H9 (cell line): Measurements from ENCODE around the gene TSPAN8. TPM values are rescaled to one million over a fixed set of nuclear protein-coding genes. Genes with fewer than 3 reads are reported as not detected.

Source experiments
- DNase-seq: peaks from one replicate; pipeline ENCODE4 v3.0.0-alpha.2; 2017
- H2AFZ ChIP-seq: one replicate; pipeline ENCODE4 v1.6.1; 2013; ENCODE audit warnings: mild to moderate bottlenecking, low read length, control low read depth, moderate library complexity
- H2AK5ac ChIP-seq: 2 replicates; pipeline ENCODE4 v1.6.1; 2013; ENCODE audit warnings: low read length, control low read depth, mixed read lengths; ENCODE audit not compliant: insufficient read length
- H2BK120ac ChIP-seq: one replicate; pipeline ENCODE4 v1.6.1; 2013; ENCODE audit warnings: low read depth, mild to moderate bottlenecking, low read length, control low read depth, inconsistent platforms; ENCODE audit not compliant: poor library complexity, severe bottlenecking
- H2BK12ac ChIP-seq: 2 replicates; pipeline ENCODE4 v1.6.1; 2013; ENCODE audit warnings: low read length, control low read depth, mixed read lengths, low read depth; ENCODE audit not compliant: insufficient read length
- H2BK15ac ChIP-seq: 2 replicates; pipeline ENCODE4 v1.6.1; 2013; ENCODE audit warnings: low read depth, low read length, control low read depth
- H2BK20ac ChIP-seq: one replicate; pipeline ENCODE4 v1.6.1; 2013; ENCODE audit warnings: low read depth, mild to moderate bottlenecking, low read length, control low read depth, inconsistent platforms; ENCODE audit not compliant: poor library complexity, severe bottlenecking
- H2BK5ac ChIP-seq: 2 replicates; pipeline ENCODE4 v1.6.1; 2013; ENCODE audit warnings: low read length, control low read depth, mixed read lengths; ENCODE audit not compliant: insufficient read length
- H3K14ac ChIP-seq: 2 replicates; pipeline ENCODE4 v1.6.1; 2013; ENCODE audit warnings: low read length, control low read depth; ENCODE audit not compliant: insufficient read depth
- H3K18ac ChIP-seq: 2 replicates; pipeline ENCODE4 v1.6.1; 2013; ENCODE audit warnings: low read depth, mild to moderate bottlenecking, mixed read lengths, low read length, control low read depth; ENCODE audit not compliant: insufficient read length
- H3K23ac ChIP-seq: 2 replicates; pipeline ENCODE4 v1.6.1; 2013; ENCODE audit warnings: low read length, control low read depth, mixed read lengths, low read depth; ENCODE audit not compliant: insufficient read length
- H3K23me2 ChIP-seq: 2 replicates; pipeline ENCODE4 v1.6.1; 2013; ENCODE audit warnings: low read depth, mild to moderate bottlenecking, mixed read lengths, low read length, control low read depth; ENCODE audit not compliant: insufficient read length, poor library complexity, severe bottlenecking
- H3K27ac ChIP-seq: 2 replicates; pipeline ENCODE4 v1.5.1; 2013; ENCODE audit warnings: low read length, control low read depth, mixed read lengths, low read depth; ENCODE audit not compliant: insufficient read length
- H3K27me3 ChIP-seq: 2 replicates; pipeline ENCODE4 v1.6.1; 2013; ENCODE audit warnings: low read length, control low read depth, inconsistent platforms; ENCODE audit not compliant: insufficient read depth
- H3K4ac ChIP-seq: 2 replicates; pipeline ENCODE4 v1.6.1; 2013; ENCODE audit warnings: low read depth, mild to moderate bottlenecking, control low read depth, inconsistent platforms, low read length, moderate library complexity
- H3K4me1 ChIP-seq: 2 replicates; pipeline ENCODE4 v1.6.1; 2013; ENCODE audit warnings: low read length, control low read depth, inconsistent platforms; ENCODE audit not compliant: insufficient read depth
- H3K4me2 ChIP-seq: 2 replicates; pipeline ENCODE4 v1.6.1; 2013; ENCODE audit warnings: low read length, control low read depth, mixed read lengths; ENCODE audit not compliant: insufficient read length, insufficient read depth
- H3K56ac ChIP-seq: 2 replicates; pipeline ENCODE4 v1.6.1; 2013; ENCODE audit warnings: low read depth, mild to moderate bottlenecking, mixed read lengths, low read length, control low read depth; ENCODE audit not compliant: insufficient read length
- H3K79me1 ChIP-seq: 2 replicates; pipeline ENCODE4 v1.6.1; 2013; ENCODE audit warnings: low read depth, mild to moderate bottlenecking, moderate library complexity, low read length, control low read depth, inconsistent platforms; ENCODE audit not compliant: insufficient read depth, poor library complexity, severe bottlenecking
- H3K79me2 ChIP-seq: 2 replicates; pipeline ENCODE4 v1.6.1; 2013; ENCODE audit warnings: low read length, control low read depth, inconsistent platforms; ENCODE audit not compliant: insufficient read depth
- H3K9ac ChIP-seq: 2 replicates; pipeline ENCODE4 v1.6.1; 2013; ENCODE audit warnings: low read length, control low read depth, mixed read lengths; ENCODE audit not compliant: insufficient read length; ENCODE audit errors: extremely low read depth
- H3K9me3 ChIP-seq: one replicate; pipeline ENCODE4 v1.6.1; 2013; ENCODE audit warnings: low read depth, low read length, inconsistent platforms; ENCODE audit not compliant: control insufficient read depth
- H3T11ph ChIP-seq: one replicate; pipeline ENCODE4 v1.6.1; 2013; ENCODE audit warnings: mild to moderate bottlenecking, low read length, control low read depth, inconsistent platforms
- H4K20me1 ChIP-seq: one replicate; pipeline ENCODE4 v1.6.1; 2013; ENCODE audit not compliant: control insufficient read depth, insufficient read length, insufficient read depth
- H4K5ac ChIP-seq: 2 replicates; pipeline ENCODE4 v1.6.1; 2013; ENCODE audit warnings: low read depth, mild to moderate bottlenecking, mixed read lengths, low read length, control low read depth; ENCODE audit not compliant: insufficient read length
- H4K8ac ChIP-seq: replicated peaks from 2 replicates; pipeline ENCODE4 v1.6.1; 2013; ENCODE audit warnings: low read length, control low read depth, mixed read lengths, low read depth; ENCODE audit not compliant: insufficient read length
- H4K91ac ChIP-seq: 2 replicates; pipeline ENCODE4 v1.6.1; 2013; ENCODE audit warnings: low read depth, mild to moderate bottlenecking, moderate library complexity, mixed read lengths, low read length, control low read depth; ENCODE audit not compliant: insufficient read length
- H3K27ac Mint-ChIP-seq, 3 experiments: 2 replicates in 2 of 3; 3 replicates in 1 of 3; pipeline ENCODE4 v1.8.0; 2020 to 2021; ENCODE audit warnings: mixed read lengths in 3 of 3, mild to moderate bottlenecking in 1 of 3, moderate library complexity in 1 of 3
- H3K27me3 Mint-ChIP-seq: 2 replicates; pipeline ENCODE4 v1.8.0; 2021; ENCODE audit warnings: low read depth, mild to moderate bottlenecking, moderate library complexity, mixed read lengths
- H3K36me3 Mint-ChIP-seq, 3 experiments: 2 replicates in 2 of 3; 3 replicates in 1 of 3; pipeline ENCODE4 v1.8.0; 2020 to 2021; ENCODE audit warnings: low read depth in 3 of 3, mixed read lengths in 3 of 3; ENCODE audit not compliant: insufficient read depth in 1 of 3
- H3K4me1 Mint-ChIP-seq, 2 experiments: 2 replicates each; pipeline ENCODE4 v1.8.0; 2020; ENCODE audit warnings: mixed read lengths in 2 of 2
- H3K4me3 Mint-ChIP-seq, 2 experiments: 2 replicates in 1 of 2; 3 replicates in 1 of 2; pipeline ENCODE4 v1.8.0; 2020 to 2021; ENCODE audit warnings: mild to moderate bottlenecking in 2 of 2, mixed read lengths in 2 of 2, moderate library complexity in 1 of 2
- H3K9me3 Mint-ChIP-seq, 2 experiments: 2 replicates in 1 of 2; 3 replicates in 1 of 2; pipeline ENCODE4 v1.8.0; 2020; ENCODE audit warnings: mild to moderate bottlenecking in 2 of 2, mixed read lengths in 2 of 2, moderate library complexity in 1 of 2
- WGBS: extraction: QIAGEN DNeasy Blood & Tissue Kit; methylation state at CpG from one replicate; pipeline ENCODE4 v1.1.7; 2013; ENCODE audit warnings: missing lambda C conversion rate, low lambda C conversion rate, mixed read lengths; ENCODE audit not compliant: insufficient read length; ENCODE audit errors: extremely low coverage; 5-methylcytosine and 5-hydroxymethylcytosine counted together
- total RNA-seq: library from RNA; stranded (reverse); gene quantifications from 2 replicates; pipeline ENCODE4 v1.2.1, GENCODE V29; 2021
- TF ChIP-seq, protein P1 (sequence below): fragments of 200-600 bp; sonication (generic); conservative IDR thresholded peaks from 3 replicates; pipeline ENCODE4 v1.8.0; 2021; ENCODE audit warnings: antibody characterized with exemption, mild to moderate bottlenecking

Gene TSPAN8
- total RNA-seq, 1 experiment from 2014 or later, result not detected

DNA sequence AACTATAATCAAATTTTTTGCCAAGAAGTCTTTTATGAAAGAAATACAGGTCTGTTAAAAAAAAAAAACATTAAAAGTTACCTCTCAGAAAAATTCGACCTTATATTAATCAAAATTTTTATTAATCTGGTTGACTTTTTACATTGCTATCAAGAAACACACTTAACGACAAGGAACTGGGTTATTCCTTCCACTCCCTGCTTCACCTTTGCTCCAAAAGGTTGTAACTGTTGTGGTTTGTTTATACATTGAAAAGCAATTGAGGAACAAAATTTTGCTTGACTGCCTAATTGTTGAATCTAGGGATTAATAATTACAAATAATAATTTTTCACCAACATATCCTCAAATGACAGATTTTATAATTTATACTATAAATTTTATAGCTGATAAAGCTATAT, 28.4 kb downstream of the TSPAN8 start:
- no peaks in the 10 kb centered on the region for H3K79me2 ChIP-seq

More for the DNA sequence above, 28.4 kb downstream of the TSPAN8 start:
- Histone ChIP-seq H2BK12ac (no peak overlapping the region), H4K91ac (no peak overlapping the region), H3K23me2 (no peaks in the 10 kb centered on the region), H3K23ac (no peak overlapping the region), H3K27me3 (no peaks in the 10 kb centered on the region), H3K4me2 (no peak overlapping the region), H2BK15ac (no peak overlapping the region), H2BK20ac (no peak overlapping the region), H2AFZ (no peak overlapping the region), H4K8ac (no peak overlapping the region), H4K20me1 (no peaks in the 10 kb centered on the region), H2AK5ac (no peak overlapping the region), H3K14ac (no peak overlapping the region), H3K18ac (no peak overlapping the region), H3K4me1 (no peaks in the 10 kb centered on the region), H3K9ac (no peak overlapping the region), H3K79me1 (no peaks in the 10 kb centered on the region), H3K4ac (no peak overlapping the region), H2BK120ac (no peak overlapping the region), H3T11ph (no peak overlapping the region), H3K56ac (no peak overlapping the region), H2BK5ac (no peak overlapping the region), H3K9me3 (no peaks in the 10 kb centered on the region), H3K27ac (no peak overlapping the region), H4K5ac (no peak overlapping the region)
- no peak for DNase-seq
- no CpG with 5 or more reads among the region's 2 CpGs for WGBS
- TF ChIP-seq, protein P1, sequence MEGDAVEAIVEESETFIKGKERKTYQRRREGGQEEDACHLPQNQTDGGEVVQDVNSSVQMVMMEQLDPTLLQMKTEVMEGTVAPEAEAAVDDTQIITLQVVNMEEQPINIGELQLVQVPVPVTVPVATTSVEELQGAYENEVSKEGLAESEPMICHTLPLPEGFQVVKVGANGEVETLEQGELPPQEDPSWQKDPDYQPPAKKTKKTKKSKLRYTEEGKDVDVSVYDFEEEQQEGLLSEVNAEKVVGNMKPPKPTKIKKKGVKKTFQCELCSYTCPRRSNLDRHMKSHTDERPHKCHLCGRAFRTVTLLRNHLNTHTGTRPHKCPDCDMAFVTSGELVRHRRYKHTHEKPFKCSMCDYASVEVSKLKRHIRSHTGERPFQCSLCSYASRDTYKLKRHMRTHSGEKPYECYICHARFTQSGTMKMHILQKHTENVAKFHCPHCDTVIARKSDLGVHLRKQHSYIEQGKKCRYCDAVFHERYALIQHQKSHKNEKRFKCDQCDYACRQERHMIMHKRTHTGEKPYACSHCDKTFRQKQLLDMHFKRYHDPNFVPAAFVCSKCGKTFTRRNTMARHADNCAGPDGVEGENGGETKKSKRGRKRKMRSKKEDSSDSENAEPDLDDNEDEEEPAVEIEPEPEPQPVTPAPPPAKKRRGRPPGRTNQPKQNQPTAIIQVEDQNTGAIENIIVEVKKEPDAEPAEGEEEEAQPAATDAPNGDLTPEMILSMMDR, result no peak
- Mint-ChIP-seq H3K27me3 (no peaks in the 10 kb centered on the region), H3K9me3 (no peaks in the 10 kb centered on the region), H3K27ac (no peak overlapping the region), H3K4me1 (peaks cover 10 to 11% of the 10 kb centered on the region in 2 experiments), H3K36me3 (no peaks in the 10 kb centered on the region), H3K4me3 (no peak overlapping the region)
